Activated B cell treated with CpG ODN at 0.5 μM for 24 hours (primary cell): ENCODE measurements around the gene DNA2. TPM values are rescaled to one million over a fixed set of nuclear protein-coding genes. Genes with fewer than 3 reads are reported as not detected.

ENCODE experiments used
- ATAC-seq: fragments of 200-7000 bp; cut with Tn5 transposase; one replicate; pipeline ENCODE4 v1.10.0; 2021; ENCODE audit warnings: low read depth, mild to moderate bottlenecking, moderate library complexity
- CTCF ChIA-PET: fragments of 350-600 bp; sonication (Branson Sonifier 250); formaldehyde crosslinking; loops from one replicate; lab custom pipeline; 2021; ENCODE audit warnings: antibody characterized with exemption; lab: Charles Lee
- POLR2A ChIA-PET: fragments of 350-600 bp; sonication (Branson Sonifier 250); formaldehyde crosslinking; loops from one replicate; lab custom pipeline; 2021; ENCODE audit warnings: antibody characterized with exemption; lab: Charles Lee
- DNase-seq: peaks from one replicate; pipeline ENCODE4 v3.0.0; 2022
- H3K27ac Mint-ChIP-seq: one replicate; pipeline ENCODE4 v1.8.0; 2020; ENCODE audit warnings: mixed read lengths
- H3K27me3 Mint-ChIP-seq: one replicate; pipeline ENCODE4 v1.8.0; 2021; ENCODE audit warnings: mixed read lengths
- H3K36me3 Mint-ChIP-seq: one replicate; pipeline ENCODE4 v1.8.0; 2021; ENCODE audit warnings: low read depth, mixed read lengths
- H3K4me1 Mint-ChIP-seq: one replicate; pipeline ENCODE4 v1.8.0; 2021; ENCODE audit warnings: mixed read lengths
- H3K4me3 Mint-ChIP-seq: one replicate; pipeline ENCODE4 v1.8.0; 2020; ENCODE audit warnings: mild to moderate bottlenecking, mixed read lengths
- H3K9me3 Mint-ChIP-seq: one replicate; pipeline ENCODE4 v1.8.0; 2020; ENCODE audit warnings: mixed read lengths
- CTCF ChIP-seq: fragments of 200-600 bp; IDR thresholded peaks from one replicate; pipeline ENCODE4 v1.8.0; 2022; ENCODE audit warnings: antibody characterized with exemption, mild to moderate bottlenecking
- intact Hi-C: fragments of 100-400 bp; cut with micrococcal nuclease; formaldehyde crosslinking; loops from one replicate; pipeline ENCODE4 v1.15.1; 2024
- total RNA-seq: library from RNA; stranded (reverse); gene quantifications from 2 replicates; pipeline ENCODE4 v1.2.3, GENCODE V29; 2022

Gene DNA2
- total RNA-seq, 1 donor from 2014 or later: 8.1 TPM

GRCh38 chr10:68403701-68404100 is 68.1 kb downstream of the DNA2 start:
- H3K27me3 Mint-ChIP-seq: no peaks in the 10 kb centered on the region
- CTCF ChIA-PET: no interaction called here

GRCh38 chr10:68402276-68402675 is 69.5 kb downstream of the DNA2 start:
- TF ChIP-seq CTCF: no peak
- ChIA-PET CTCF (no interaction called here), POLR2A (no interaction called here)
- ATAC-seq (no peak), DNase-seq (no peak)
- Mint-ChIP-seq H3K4me1 (peaks cover 14% of the 10 kb centered on the region), H3K27me3 (no peaks in the 10 kb centered on the region), H3K4me3 (no peak overlapping the region), H3K9me3 (no peaks in the 10 kb centered on the region), H3K36me3 (peaks cover 25% of the 10 kb centered on the region), H3K27ac (no peak overlapping the region)
- intact Hi-C loops: no loop called here

More at GRCh38 chr10:68403701-68404100, 68.1 kb downstream of the DNA2 start:
- H3K27ac Mint-ChIP-seq: no peak overlapping the region
- ATAC-seq (no peak), DNase-seq (no peak)
- H3K9me3 Mint-ChIP-seq: no peaks in the 10 kb centered on the region
- H3K4me3 Mint-ChIP-seq: no peak overlapping the region
- H3K4me1 Mint-ChIP-seq: peaks cover 15% of the 10 kb centered on the region
- no peak for TF ChIP-seq CTCF
- POLR2A ChIA-PET: no interaction called here
- peaks cover 22% of the 10 kb centered on the region for H3K36me3 Mint-ChIP-seq
- intact Hi-C loops: no loop called here

DNA sequence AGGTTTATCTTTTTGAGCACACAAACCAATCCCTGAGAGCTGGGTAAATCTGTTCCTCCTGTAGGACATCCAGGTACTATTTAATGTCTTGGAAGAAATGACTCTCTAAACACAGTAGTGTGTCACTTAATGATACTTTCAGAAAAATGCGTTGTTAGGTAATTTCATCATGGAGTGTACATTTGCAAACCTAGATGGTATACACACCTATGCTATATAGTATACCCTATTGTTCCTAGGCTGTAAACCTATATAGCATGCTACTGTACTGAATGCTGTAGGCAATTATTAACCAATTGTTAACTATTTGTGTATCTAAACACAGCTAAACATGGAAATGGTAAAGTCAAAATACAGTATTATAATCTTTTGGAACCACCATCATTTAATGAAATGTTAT is 74.8 kb downstream of the DNA2 start:
- H3K4me1 Mint-ChIP-seq: no peaks in the 10 kb centered on the region
- H3K27ac Mint-ChIP-seq: no peak overlapping the region
- H3K36me3 Mint-ChIP-seq: peaks cover 52% of the 10 kb centered on the region
- no peaks in the 10 kb centered on the region for H3K9me3 Mint-ChIP-seq
- ChIA-PET CTCF (no interaction called here), POLR2A (interaction anchor here (1.7 kb wide), 1 partner anchor 10 kb away, joined by 5 read pairs; the partner anchor contains the start of gene RUFY2)
- no peaks in the 10 kb centered on the region for H3K27me3 Mint-ChIP-seq
- no peak for TF ChIP-seq CTCF
- intact Hi-C loops: no loop called here
- ATAC-seq: no peak
- DNase-seq: no peak
- no peak overlapping the region for H3K4me3 Mint-ChIP-seq

GRCh38 chr10:68385740-68386139 is 86.0 kb downstream of the DNA2 start:
- no peak for TF ChIP-seq CTCF
- intact Hi-C loops: no loop called here
- ATAC-seq (no peak), DNase-seq (no peak)
- Mint-ChIP-seq H3K27me3 (no peaks in the 10 kb centered on the region), H3K4me3 (no peak overlapping the region), H3K27ac (no peak overlapping the region), H3K9me3 (no peaks in the 10 kb centered on the region), H3K4me1 (no peaks in the 10 kb centered on the region), H3K36me3 (peaks cover 60% of the 10 kb centered on the region)
- POLR2A ChIA-PET: no interaction called here
- CTCF ChIA-PET: no interaction called here

DNA sequence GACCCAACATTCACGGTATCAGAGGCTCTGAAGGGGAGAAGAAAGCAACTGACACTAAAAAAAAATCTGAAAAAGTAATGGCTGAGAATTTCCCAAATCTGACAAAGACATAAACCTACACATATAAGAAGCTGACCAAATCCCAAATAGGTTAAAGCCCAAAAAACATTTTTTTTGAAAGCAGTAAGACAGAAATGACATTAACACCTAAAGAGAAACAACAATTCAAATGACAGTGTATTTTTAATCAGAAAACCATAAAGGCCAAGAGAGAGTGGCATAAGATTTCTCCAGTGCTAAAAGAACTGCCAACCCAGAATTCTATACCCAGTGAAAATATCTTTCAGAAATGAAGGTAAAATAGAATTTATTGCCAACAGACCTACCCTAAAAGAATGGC is 100.2 kb downstream of the DNA2 start:
- Mint-ChIP-seq H3K4me1 (no peaks in the 10 kb centered on the region), H3K27ac (no peak overlapping the region), H3K4me3 (no peak overlapping the region), H3K9me3 (peaks cover 9% of the 10 kb centered on the region), H3K27me3 (no peaks in the 10 kb centered on the region), H3K36me3 (peaks cover 58% of the 10 kb centered on the region)
- CTCF ChIA-PET: no interaction called here
- TF ChIP-seq CTCF: no peak
- DNase-seq (no peak), ATAC-seq (no peak)
- POLR2A ChIA-PET: no interaction called here
- intact Hi-C loops: no loop called here
